Hypothalamus (tissue), 51 donors: ENCODE data around the gene CENPA.
A peak's percentile ranks its signal among the peaks of the same experiment; 100 is the strongest.
"Not testable (repeated sequence)": the region's sequence is repeated elsewhere in the genome, so short reads cannot be mapped to it uniquely, and the experiment has no call there.

Experiments
- DNase-seq, 51 donors: peaks; one replicate each; lab custom pipeline; 2025; lab: John Stamatoyannopoulos, UW

Gene CENPA

DNA sequence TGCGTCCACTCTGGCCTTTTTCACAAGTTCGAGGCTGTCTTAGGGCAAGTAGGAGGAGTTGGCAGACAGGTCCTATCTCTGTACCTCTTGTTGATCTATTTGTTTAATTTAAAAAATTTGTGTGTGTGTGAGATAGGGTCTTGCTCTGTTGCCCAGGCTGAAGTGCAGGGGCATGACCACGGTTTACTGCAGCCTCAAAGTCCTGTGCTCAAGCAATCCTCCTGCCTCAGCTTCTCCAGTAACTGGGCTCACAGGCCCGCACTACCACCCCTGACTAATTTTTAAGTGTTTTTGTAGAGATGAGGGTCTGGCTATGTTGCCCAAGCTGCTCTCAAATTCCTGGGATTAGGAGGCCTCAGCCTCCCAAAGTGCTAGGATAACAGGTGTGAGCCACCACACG lies 26.0 kb upstream of the CENPA start:
- no peak for DNase-seq

DNA sequence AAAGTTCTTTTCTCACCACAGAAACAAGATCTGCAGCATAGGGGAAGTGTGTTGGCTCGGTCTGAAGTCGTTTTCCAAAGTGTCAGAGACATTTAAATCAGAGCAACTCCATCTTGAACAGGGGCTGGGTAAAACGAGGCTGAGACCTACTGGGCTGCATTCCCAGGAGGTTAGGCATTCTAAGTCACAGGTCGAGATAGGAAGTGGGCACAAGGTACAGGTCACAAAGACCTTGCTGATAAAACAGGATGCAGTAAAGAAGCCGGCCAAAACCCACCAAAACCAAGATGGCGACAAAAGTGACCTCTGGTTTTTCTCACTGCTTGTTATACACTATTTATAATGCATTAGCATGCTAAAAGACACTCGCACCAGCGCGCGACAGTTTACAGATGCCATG lies 24.9 kb upstream of the CENPA start:
- not testable (repeated sequence) for DNase-seq

DNA sequence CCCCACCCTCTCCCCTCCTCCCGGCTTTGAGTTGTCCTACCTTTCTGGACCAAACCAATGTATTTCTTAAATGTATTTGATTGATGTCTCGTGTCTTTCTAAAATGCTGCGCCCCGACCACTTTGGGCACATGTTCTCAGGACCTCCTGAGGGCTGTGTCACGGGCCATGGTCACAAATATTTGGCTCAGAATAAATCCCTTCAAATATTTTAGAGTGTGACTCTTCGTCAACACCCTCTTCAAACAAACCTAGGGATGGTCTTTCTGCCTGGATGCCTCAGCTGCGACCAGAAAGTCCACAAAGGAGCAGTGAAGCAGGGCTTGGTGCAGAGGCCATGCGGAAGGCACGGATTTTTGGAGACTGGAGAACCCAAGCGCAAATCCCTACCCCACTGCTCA lies 22.8 kb upstream of the CENPA start:
- DNase-seq: no peak

DNA sequence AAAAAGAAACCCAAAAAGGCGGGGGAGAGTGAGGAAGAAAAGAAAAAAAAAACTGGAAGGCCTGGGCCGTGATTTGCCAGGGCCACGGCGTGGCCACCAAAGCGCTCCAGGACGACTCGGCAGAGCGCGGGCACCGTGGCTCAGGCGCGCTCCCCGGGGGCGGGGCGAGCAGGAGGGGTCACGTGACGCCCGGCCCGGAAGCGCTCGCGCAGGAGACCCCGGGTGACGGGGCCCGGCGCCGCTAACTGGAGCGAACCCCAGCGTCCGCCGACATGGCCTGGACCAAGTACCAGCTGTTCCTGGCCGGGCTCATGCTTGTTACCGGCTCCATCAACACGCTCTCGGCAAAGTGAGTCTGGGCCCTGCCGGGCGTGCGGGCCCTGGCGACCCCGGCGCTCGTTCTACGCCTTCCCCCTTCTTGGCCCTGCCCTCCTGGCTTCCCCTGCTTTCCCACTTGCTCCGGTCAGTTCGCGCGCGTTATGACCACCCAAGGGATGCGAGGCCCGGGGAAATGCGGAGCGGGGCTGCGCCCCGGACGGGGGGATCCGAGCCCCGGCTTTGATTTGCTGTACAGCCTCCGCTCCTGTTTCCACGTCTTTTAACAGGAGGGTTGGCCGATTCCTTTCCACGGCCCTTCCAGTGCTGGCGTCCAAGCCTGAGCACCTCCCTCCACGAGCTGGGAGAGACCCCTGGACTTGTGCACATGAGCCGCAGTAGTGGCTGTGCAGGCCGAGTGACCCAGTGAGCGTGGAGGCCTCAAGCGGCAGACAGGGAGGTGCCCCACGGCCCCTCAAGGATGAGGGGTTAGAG lies 21.6 kb upstream of the CENPA start, which contains the start of gene SLC35F6:
SLC35F6 (plus strand) TSS at position 207 of the 810 bp plus-strand sequence; CDS start at position 273, 66 bp downstream.
- DNase-seq: peak; percentile 37 to 88 (median 69)

DNA sequence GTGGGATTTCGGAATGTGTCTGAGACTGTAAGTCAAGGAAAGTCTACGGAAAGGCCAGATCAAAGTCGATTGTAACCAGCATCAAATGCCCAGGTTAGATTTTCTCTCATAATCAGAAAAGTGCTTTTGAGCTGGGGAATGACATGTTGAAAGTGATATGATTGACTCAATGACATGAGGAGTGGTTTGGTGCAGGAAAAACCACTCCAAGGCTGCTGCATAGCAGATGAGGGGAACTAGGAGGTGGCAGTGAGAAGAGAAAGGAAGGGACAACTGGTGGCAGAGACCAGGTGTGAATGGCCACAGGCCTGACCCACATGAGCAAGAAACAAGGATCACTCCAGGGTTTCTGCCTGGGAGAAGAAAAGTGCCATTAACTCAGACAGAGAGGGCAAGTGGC lies 20.9 kb upstream of the CENPA start:
- no peak for DNase-seq

DNA sequence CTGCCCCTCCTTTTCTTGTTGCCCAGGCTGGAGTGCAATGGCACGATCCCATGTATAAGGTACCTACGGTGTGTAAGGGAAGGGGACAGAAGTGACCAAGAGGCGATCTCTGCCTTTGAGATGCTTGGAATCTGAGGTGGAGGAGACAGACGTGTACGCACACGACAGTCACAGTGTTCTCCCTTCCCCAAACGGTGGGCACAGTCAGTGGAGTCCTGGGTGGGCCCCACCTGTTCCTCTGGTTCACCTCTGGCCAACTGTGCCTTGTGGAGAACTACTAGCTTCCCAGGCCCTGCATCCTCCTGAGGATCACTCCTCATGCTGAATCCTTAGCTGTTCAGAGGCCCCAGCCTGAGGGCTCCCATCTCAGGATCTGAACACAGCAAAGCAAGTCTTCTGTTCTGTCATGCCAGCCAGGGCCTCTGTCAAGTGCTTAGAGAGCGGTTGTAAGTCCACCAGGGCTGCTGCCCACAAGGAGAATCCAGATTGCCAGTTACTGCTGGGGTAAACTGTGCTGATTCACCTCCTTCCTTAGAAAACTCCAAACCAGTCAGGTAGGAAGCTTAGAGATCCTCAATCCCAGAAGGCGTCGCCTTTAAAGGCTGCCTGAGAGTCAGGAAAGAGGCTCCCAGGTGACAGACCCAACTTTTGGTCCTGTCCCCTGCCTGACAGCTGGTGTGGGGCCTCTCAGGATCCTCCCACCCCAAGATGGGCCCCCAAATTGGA lies 20.2 kb upstream of the CENPA start:
- no peak for DNase-seq

DNA sequence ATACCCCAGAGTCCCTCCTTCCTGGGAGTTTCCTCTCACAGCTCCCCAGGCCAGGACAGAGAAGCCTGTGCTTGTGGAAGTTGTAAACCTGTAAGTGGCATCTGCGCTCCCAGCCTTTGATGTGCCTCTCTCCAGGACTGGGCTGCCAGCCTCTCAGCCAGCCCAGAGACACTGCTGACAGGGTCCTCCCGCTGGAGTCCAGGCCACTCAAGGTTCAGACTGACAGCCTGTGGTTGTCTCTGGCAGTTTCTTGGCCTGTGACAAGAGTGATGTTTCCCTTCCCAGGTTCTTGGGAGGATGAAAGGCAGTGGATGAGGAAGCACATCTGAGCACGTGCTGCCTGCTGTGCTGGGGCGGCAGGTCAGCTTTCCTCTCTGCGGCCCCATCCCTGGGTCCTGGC lies 18.7 kb upstream of the CENPA start:
- no peak for DNase-seq

DNA sequence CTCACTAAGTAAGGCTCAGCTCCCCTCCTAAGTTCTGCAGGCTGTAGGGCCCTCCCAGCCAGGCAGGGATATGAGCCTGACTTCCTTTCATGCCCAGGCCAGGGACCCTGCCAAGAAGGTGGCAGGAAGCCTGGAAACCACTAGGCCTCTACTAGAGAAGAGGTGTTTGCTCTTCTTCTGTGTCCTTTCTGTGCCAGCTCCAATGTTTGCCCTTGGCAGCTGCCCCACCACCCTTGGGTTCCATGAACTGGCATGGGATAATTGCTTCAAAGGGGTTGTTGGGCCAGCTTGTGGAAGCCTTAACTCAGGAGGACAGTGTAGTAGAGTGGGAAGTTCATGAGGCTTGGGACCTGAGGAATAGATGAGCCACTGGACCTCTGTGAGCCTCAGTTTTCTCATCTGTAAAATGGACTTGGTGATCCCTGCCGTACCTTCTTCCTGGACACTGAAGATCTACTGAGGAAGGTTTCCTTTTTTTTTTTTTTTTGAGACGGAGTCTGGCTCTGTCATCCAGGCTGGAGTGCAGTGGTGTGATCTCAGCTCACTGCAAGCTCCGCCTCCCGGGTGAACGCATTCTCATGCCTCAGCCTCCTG lies 17.9 kb upstream of the CENPA start:
- DNase-seq: no peak

DNA sequence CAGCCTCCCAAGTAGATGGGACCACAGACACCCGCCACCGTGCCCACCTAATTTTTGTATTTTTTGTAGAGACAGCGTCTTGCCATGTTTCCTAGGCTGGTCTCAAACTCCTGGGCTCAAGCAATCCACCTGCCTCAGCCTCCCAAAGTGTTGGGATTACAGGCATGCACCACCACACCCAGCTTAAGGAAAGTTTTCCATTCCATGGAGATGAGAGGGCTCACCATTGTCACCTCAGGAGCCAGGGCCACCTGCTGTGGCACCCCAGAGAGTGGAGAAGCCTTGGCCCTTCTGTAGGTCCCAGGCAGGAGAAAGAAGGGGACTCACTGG lies 17.1 kb upstream of the CENPA start:
- no peak for DNase-seq

DNA sequence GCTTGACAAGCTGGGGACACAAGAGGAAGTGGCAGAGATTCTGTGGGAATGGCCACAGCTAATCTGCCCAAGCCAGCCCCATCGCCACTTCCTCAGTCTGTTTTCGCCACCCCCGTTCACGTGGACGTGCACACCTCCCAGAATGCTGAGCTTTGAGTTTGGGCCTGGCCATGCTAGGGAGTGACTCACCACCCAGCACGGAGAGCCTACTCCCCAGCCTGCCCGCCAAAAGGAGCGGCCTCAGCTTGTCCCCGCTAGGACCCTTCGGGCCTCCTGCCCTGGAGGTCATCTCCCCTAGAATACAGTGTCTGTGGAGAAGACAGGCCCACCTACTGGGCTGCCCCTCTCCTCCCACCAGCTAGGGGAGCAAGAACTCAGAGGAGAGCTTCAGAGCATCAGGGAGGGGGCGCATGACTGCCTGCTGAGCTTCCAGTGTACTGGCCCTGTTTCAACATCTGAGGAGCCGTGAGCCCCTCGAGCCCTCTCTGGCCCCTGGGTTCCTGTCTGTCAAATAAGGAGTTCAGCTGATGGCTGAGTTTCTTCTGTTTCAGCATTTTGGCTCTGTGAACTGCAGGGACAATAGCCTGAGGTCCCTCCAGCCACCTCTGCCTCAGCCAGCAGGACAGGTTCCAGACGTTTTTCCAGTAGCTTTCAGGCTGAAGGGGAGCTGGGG lies 16.6 kb upstream of the CENPA start:
- DNase-seq: peak in 43 of 51 donors; percentile 7 to 75 (median 47)

DNA sequence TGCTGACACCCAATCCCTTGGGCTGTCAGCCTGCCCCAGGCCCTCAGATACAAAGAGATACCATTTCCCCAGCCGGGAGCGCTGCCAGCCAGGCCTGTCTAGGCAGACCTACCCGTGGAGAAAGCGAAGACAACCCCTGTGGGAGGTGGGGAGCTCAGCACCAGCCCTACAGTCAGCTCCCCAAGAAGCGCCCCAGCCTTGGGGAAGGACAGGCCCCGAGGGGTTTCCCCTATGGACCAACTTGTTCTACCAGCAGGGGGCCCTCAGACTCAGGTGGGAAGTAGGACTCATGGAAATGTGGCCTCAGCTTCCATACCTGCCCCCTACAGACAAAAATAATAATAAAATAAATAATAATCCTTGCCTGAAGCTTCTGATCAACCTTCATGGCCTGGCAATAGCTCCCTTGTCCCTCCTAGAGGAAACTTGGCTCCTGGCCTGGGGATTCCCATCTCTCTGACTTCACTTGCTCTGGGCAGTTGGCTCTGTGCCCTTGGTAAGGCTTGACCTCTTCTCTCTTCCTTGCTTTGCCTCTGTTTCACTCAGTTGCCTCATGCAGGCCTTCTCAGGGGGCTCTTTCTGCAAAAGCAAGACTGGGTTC lies 14.8 kb upstream of the CENPA start:
- peak in 41 of 51 donors; percentile 11 to 80 (median 47) for DNase-seq

DNA sequence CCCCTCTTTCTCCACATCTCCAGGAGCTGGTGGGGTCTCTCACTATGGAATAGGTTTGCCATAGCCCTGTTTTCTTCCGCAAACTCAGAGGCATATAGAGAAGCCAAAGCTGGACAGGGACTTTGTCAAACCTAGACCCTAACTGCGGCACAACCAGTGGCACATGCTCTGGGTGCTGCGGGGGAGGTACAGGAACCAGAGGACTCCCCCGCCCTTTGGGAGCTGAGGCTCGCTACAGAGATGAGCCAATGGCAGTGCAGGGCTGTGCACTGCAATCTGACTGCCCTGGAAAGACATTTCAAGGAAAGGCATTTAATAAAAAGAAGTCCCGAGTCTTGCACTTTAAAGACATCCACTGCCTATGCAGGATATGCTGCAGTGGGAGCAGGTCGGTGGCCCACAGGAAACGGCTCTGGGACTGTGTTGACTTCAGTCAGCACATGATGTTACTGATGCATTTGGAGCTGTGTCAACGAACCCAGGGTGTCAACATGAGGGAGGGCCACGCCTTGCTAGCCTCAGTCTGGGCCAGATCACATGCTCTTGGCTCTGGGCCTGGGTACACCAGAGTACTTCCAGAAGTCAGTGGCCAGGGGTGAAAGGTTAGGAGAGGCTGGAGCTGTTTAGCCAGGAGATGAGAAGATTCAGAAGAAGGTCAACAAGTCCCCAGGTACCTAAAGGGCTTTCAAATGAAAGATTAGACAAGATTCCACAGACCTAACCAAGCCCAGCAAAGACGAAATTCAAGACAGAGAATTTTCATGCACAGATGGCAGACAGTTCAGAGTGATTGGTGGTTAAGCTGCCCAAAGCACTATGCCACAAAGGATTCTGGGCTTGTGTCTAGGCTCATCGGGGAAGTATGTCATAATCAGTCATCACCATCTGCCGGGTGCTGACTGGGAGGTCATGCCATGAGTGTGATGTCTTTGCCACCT lies 13.5 kb upstream of the CENPA start:
- peak in 44 of 51 donors; percentile 7 to 85 (median 55) for DNase-seq

DNA sequence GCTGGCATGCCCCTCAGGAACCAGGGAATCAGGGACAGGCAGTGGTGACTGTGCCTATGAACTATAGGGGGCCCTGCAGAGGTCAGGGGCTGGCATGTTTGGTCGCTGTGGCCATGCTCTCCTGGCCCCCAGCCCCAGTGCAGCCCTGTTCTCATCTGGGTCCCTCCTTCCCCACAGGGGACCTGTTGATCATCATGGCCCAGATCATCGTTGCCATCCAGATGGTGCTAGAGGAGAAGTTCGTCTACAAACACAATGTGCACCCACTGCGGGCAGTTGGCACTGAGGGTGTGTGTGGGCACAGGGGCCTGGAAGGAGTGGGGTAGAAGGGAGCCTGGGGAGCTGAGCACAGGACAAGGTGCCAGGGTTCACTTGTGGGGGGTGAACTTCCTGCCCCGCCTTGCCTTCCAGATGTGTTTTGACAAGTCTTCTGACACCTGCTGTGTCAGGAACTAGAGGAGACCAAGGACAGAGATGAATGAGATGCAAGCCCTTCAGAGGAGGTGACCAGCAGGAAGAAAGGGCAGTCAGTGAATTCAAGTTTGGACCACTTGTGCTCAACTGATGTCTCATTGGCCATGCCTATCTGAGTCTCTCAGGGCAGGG lies 9.6 kb upstream of the CENPA start:
- DNase-seq: no peak

DNA sequence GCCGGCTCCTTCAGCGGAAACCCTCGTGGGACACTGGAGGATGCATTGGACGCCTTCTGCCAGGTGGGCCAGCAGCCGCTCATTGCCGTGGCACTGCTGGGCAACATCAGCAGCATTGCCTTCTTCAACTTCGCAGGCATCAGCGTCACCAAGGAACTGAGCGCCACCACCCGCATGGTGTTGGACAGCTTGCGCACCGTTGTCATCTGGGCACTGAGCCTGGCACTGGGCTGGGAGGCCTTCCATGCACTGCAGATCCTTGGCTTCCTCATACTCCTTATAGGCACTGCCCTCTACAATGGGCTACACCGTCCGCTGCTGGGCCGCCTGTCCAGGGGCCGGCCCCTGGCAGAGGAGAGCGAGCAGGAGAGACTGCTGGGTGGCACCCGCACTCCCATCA lies 7.8 kb upstream of the CENPA start:
- DNase-seq: no peak

DNA sequence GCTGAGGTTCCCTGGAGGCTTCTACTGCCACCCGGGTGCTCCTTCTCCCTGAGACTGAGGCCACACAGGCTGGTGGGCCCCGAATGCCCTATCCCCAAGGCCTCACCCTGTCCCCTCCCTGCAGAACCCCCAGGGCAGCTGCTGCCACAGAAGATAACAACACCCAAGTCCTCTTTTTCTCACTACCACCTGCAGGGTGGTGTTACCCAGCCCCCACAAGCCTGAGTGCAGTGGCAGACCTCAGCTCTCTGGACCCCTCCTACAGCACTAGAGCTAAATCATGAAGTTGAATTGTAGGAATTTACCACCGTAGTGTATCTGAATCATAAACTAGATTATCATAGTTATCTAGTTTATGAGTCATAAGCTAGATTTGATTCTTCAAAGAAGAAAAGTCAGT lies 7.3 kb upstream of the CENPA start:
- DNase-seq: no peak

DNA sequence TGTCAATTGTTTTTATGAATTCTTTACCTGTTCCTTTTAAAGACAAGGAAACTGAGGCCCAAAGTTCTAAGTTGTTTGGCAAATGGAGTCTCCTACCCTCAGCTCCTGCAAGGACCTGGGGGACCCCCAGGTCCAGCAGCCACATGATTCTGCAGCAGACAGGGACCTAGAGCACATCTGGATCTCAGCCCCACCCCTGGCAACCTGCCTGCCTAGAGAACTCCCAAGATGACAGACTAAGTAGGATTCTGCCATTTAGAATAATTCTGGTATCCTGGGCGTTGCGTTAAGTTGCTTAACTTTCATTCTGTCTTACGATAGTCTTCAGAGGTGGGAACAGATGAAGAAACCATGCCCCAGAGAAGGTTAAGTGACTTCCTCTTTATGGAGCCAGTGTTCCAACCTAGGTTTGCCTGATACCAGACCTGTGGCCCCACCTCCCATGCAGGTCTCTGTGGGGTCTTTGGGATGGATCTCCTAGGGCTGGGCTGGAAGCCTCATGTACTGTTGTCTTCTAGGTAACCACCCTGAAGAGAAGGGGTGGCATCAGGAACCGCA lies 5.6 kb upstream of the CENPA start:
- DNase-seq: no peak

DNA sequence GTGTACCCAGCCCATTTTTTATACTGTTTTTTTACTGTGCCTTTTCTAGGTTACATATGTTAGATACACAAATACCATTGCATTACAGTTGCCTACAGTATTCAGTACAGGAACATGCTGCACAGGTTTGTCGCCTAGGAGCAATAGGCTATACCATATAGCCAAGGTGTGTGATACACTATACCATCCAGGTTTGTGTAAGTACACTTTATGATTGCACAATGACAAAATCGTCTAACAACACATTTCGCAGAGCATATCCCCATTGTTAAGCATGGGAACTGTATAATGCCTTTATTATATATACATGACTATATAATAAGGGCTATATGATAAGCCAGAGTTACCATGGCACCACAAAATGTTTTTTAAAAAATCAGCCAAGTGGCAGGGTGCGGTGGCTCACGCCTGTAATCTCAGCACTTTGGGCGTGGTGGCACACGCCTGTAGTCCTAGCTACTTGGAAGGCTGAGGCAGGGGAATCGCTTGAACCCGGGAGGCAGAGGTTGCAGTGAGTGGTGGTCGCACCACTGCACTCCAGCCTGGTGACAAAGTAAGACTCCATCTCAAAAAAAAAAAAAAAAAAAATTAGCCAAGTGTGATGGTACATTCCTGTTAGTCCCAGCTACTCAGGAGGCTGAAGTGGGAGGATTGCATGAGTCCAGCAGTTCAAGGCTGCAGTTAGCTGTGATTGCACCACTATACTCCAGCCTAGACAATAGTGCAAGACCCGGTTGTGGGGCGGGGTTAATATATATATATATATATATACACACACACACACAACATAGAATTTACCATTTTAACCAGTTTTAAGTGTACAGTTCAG lies 2.8 kb upstream of the CENPA start:
- no peak for DNase-seq
